SK-N-SH (cell line): ENCODE measurements around the gene FBP1. TPM values are rescaled to one million over a fixed set of nuclear protein-coding genes. Genes with fewer than 3 reads are reported as not detected.

Experiments used
- CTCF ChIA-PET: fragments of 300-600, 350-600 bp; formaldehyde crosslinking; extraction: SDS; loops from one replicate; lab custom pipeline; 2021; lab: Yijun Ruan, JAX
- POLR2A ChIA-PET: fragments of 350-600 bp; sonication (Branson Sonifier 250); formaldehyde crosslinking; extraction: SDS; loops from one replicate; lab custom pipeline; 2020; ENCODE audit warnings: antibody characterized with exemption, inconsistent platforms; lab: Yijun Ruan, JAX
- DNase-seq: peaks from one replicate; pipeline ENCODE4 v3.0.0; 2012
- H2AFZ ChIP-seq: fragments of 200-600 bp; sonication (generic); 2 replicates; pipeline ENCODE4 v1.8.1; 2016; ENCODE audit warnings: antibody characterized with exemption, mild to moderate bottlenecking, low read depth
- H3F3A ChIP-seq: fragments of 200-600 bp; sonication (generic); replicated peaks from 2 replicates; pipeline ENCODE3; 2016; ENCODE audit warnings: antibody characterized with exemption, mild to moderate bottlenecking; ENCODE audit not compliant: insufficient read depth
- H3K27ac ChIP-seq, 2 experiments: fragments of 200-500 bp in 1 of 2; fragments of 200-600 bp in 1 of 2; sonication (Bioruptor generic) in 1 of 2; sonication (generic), shearing (Covaris generic) in 1 of 2; 2 replicates each; pipeline versions ENCODE4 v1.5.1 to v1.6.1; 2014 to 2016; ENCODE audit warnings: low read depth in 2 of 2, inconsistent platforms in 1 of 2, low read length in 1 of 2, mild to moderate bottlenecking in 1 of 2, mixed read lengths in 1 of 2
- H3K27me3 ChIP-seq: fragments of 200-600 bp; sonication (generic), shearing (Covaris generic); 2 replicates; pipeline ENCODE4 v1.6.1; 2016; ENCODE audit warnings: mixed run types; ENCODE audit not compliant: insufficient read depth
- H3K36me3 ChIP-seq, 2 experiments: fragments of 200-500 bp in 1 of 2; fragments of 200-600 bp in 1 of 2; sonication (Bioruptor generic) in 1 of 2; sonication (generic) in 1 of 2; replicated peaks in 1 of 2; 2 replicates each; pipeline versions ENCODE3 to v1.5.1; 2014 to 2016; ENCODE audit warnings: low read length in 1 of 2, mild to moderate bottlenecking in 1 of 2; ENCODE audit not compliant: insufficient read depth in 2 of 2, control insufficient read depth in 1 of 2
- H3K4me1 ChIP-seq, 2 experiments: fragments of 200-500 bp in 1 of 2; fragments of 200-600 bp in 1 of 2; sonication (Bioruptor generic) in 1 of 2; sonication (generic), shearing (Covaris generic) in 1 of 2; 2 replicates each; pipeline versions ENCODE4 v1.5.1 to v1.6.1; 2014 to 2016; ENCODE audit warnings: low read depth in 1 of 2, low read length in 1 of 2, mixed run types in 1 of 2; ENCODE audit not compliant: insufficient read depth in 2 of 2, control insufficient read depth in 1 of 2
- H3K4me2 ChIP-seq: fragments of 200-600 bp; sonication (generic), shearing (Covaris generic); 2 replicates; pipeline ENCODE4 v1.6.1; 2017; ENCODE audit warnings: mixed run types
- H3K4me3 ChIP-seq, 2 experiments: fragments of 200-500 bp in 1 of 2; fragments of 200-600 bp in 1 of 2; sonication (Bioruptor generic) in 1 of 2; sonication (generic), shearing (Covaris generic) in 1 of 2; 2 replicates each; pipeline versions ENCODE4 v1.5.1 to v1.8.1; 2014 to 2016; ENCODE audit warnings: low read depth in 2 of 2, inconsistent platforms in 1 of 2, low read length in 1 of 2, mild to moderate bottlenecking in 1 of 2, mixed read lengths in 1 of 2, moderate library complexity in 1 of 2
- H3K79me2 ChIP-seq: fragments of 200-600 bp; sonication (generic); 2 replicates; pipeline ENCODE4 v1.8.1; 2017; ENCODE audit warnings: mild to moderate bottlenecking; ENCODE audit not compliant: insufficient read depth
- H3K9ac ChIP-seq: fragments of 200-600 bp; sonication (generic); 2 replicates; pipeline ENCODE4 v1.6.1; 2017; ENCODE audit warnings: mixed run types
- H3K9me2 ChIP-seq: fragments of 200-600 bp; sonication (generic); 2 replicates; pipeline ENCODE4 v1.6.1; 2017; ENCODE audit warnings: mixed run types
- H3K9me3 ChIP-seq: fragments of 200-600 bp; sonication (generic); 2 replicates; pipeline ENCODE4 v1.6.1; 2017; ENCODE audit warnings: mixed run types, mild to moderate bottlenecking, moderate library complexity
- H4K20me1 ChIP-seq: fragments of 200-600 bp; sonication (generic); 2 replicates; pipeline ENCODE4 v1.6.1; 2017; ENCODE audit warnings: mild to moderate bottlenecking, mixed run types; ENCODE audit not compliant: insufficient read depth
- EZH2phosphoT487 ChIP-seq: fragments of 200-600 bp; sonication (generic); IDR thresholded peaks from 2 replicates; pipeline ENCODE4 v1.6.1; 2017; ENCODE audit warnings: low read depth, mixed run types, mild to moderate bottlenecking, antibody characterized with exemption, moderate library complexity, borderline replicate concordance
- FOXJ3 ChIP-seq: sonication (generic); formaldehyde crosslinking; IDR thresholded peaks from 2 replicates; pipeline ENCODE4 v1.5.1; 2020; ENCODE audit warnings: mild to moderate bottlenecking, missing genetic modification reagents
- GATA2 ChIP-seq: sonication (generic); formaldehyde crosslinking; IDR thresholded peaks from 2 replicates; pipeline ENCODE4 v1.5.0; 2020; ENCODE audit warnings: mild to moderate bottlenecking, missing genetic modification reagents
- NRF1 ChIP-seq: IDR thresholded peaks from 2 replicates; pipeline ENCODE4 v1.6.1; 2012; ENCODE audit warnings: low read depth, mild to moderate bottlenecking, low read length
- PBX3 ChIP-seq: IDR thresholded peaks from 2 replicates; pipeline ENCODE4; 2012
- POLR2AphosphoS5 ChIP-seq: IDR thresholded peaks from 2 replicates; pipeline ENCODE4 v1.6.1; 2012; ENCODE audit warnings: low read depth, low read length
- RAD21 ChIP-seq: IDR thresholded peaks from 2 replicates; pipeline ENCODE4 v1.6.1; 2012; ENCODE audit warnings: mild to moderate bottlenecking, low read length
- RCOR1 ChIP-seq: fragments of 150-350 bp; IDR thresholded peaks from 2 replicates; pipeline ENCODE4 v1.6.1; 2017; ENCODE audit warnings: antibody characterized with exemption, low read length
- RFX5 ChIP-seq: IDR thresholded peaks from 2 replicates; pipeline ENCODE4 v1.6.1; 2012; ENCODE audit warnings: mild to moderate bottlenecking, improper control_type of control experiment, low read length
- RXRA ChIP-seq: IDR thresholded peaks from 2 replicates; pipeline ENCODE4 v1.4.0; 2012; ENCODE audit warnings: low read depth, mild to moderate bottlenecking, borderline replicate concordance
- SIN3A ChIP-seq: IDR thresholded peaks from 2 replicates; pipeline ENCODE4 v1.6.1; 2012; ENCODE audit warnings: low read depth, mild to moderate bottlenecking, low read length, moderate library complexity, borderline replicate concordance
- SMC3 ChIP-seq: IDR thresholded peaks from 2 replicates; pipeline ENCODE4 v1.6.1; 2012; ENCODE audit warnings: low read depth, low read length, improper control_type of control experiment
- TCF12 ChIP-seq: IDR thresholded peaks from 2 replicates; pipeline ENCODE4 v1.4.0; 2012
- YY1 ChIP-seq: IDR thresholded peaks from 2 replicates; pipeline ENCODE4 v1.4.0; 2012; ENCODE audit warnings: low read depth, mild to moderate bottlenecking
- ZBTB33 ChIP-seq: IDR thresholded peaks from 2 replicates; pipeline ENCODE4 v1.4.0; 2012; ENCODE audit warnings: low read depth, borderline replicate concordance
- WGBS: methylation state at CpG from one replicate; pipeline ENCODE4 v1.1.6; 2017; ENCODE audit warnings: low lambda C conversion rate; 5-methylcytosine and 5-hydroxymethylcytosine counted together
- polyA plus RNA-seq, 3 experiments: library from polyadenylated mRNA; depleted of rRNA; stranded (reverse); fragments of >200 nt; gene quantifications; 2 replicates each; pipeline ENCODE4 v1.2.3, GENCODE V29; 2012
- TF ChIP-seq, protein P1 (sequence below): IDR thresholded peaks from 2 replicates; pipeline ENCODE4 v1.6.1; 2012; ENCODE audit warnings: mild to moderate bottlenecking, low read depth, low read length, moderate library complexity
- TF ChIP-seq, protein P2 (sequence below): IDR thresholded peaks from 2 replicates; pipeline ENCODE4 v1.4.0; 2012; ENCODE audit warnings: low read depth, borderline replicate concordance
- TF ChIP-seq, protein P3 (sequence below): fragments of 200-600 bp; sonication (generic); IDR thresholded peaks from 2 replicates; pipeline ENCODE4 v1.6.1; 2017; ENCODE audit warnings: antibody characterized with exemption, mild to moderate bottlenecking, moderate library complexity
- TF ChIP-seq, protein P4 (sequence below): fragments of 150-350 bp; IDR thresholded peaks from 2 replicates; pipeline ENCODE4 v1.6.1; 2016; ENCODE audit warnings: mild to moderate bottlenecking, low read depth, low read length
- TF ChIP-seq, protein P5 (sequence below): IDR thresholded peaks from 2 replicates; pipeline ENCODE4 v1.4.0; 2012; ENCODE audit warnings: low read depth

Gene FBP1
- polyA plus RNA-seq, 1 of the 3 experiments (the other 2 are of a cell fraction), result not detected

DNA sequence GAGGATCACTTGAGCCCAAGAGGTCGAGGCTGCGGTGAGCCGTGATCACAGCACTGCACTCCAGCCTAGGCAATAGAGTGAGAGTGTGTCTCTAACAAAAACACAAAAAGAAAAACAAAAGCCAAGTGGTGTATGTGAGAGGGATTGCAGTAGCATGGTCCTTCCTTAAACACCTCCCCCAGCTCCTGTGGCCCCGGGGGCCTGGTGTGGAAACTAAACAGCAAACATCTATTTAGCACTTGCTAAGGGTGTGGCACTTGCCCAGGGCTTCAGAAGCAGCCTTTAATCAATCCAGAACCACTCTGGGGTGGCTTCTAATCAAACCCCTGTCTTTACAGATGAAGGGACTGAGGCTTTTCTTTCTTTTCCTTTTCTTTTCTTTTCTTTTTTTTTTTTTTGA, 4.4 kb upstream of the FBP1 start (continued):
- TF ChIP-seq EZH2phosphoT487 (no peak), RAD21 (no peak), POLR2AphosphoS5 (no peak), FOXJ3 (CRISPR knock-in tag) (no peak), YY1 (no peak)
- TF ChIP-seq, protein P1, sequence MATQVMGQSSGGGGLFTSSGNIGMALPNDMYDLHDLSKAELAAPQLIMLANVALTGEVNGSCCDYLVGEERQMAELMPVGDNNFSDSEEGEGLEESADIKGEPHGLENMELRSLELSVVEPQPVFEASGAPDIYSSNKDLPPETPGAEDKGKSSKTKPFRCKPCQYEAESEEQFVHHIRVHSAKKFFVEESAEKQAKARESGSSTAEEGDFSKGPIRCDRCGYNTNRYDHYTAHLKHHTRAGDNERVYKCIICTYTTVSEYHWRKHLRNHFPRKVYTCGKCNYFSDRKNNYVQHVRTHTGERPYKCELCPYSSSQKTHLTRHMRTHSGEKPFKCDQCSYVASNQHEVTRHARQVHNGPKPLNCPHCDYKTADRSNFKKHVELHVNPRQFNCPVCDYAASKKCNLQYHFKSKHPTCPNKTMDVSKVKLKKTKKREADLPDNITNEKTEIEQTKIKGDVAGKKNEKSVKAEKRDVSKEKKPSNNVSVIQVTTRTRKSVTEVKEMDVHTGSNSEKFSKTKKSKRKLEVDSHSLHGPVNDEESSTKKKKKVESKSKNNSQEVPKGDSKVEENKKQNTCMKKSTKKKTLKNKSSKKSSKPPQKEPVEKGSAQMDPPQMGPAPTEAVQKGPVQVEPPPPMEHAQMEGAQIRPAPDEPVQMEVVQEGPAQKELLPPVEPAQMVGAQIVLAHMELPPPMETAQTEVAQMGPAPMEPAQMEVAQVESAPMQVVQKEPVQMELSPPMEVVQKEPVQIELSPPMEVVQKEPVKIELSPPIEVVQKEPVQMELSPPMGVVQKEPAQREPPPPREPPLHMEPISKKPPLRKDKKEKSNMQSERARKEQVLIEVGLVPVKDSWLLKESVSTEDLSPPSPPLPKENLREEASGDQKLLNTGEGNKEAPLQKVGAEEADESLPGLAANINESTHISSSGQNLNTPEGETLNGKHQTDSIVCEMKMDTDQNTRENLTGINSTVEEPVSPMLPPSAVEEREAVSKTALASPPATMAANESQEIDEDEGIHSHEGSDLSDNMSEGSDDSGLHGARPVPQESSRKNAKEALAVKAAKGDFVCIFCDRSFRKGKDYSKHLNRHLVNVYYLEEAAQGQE, result no peak

DNA sequence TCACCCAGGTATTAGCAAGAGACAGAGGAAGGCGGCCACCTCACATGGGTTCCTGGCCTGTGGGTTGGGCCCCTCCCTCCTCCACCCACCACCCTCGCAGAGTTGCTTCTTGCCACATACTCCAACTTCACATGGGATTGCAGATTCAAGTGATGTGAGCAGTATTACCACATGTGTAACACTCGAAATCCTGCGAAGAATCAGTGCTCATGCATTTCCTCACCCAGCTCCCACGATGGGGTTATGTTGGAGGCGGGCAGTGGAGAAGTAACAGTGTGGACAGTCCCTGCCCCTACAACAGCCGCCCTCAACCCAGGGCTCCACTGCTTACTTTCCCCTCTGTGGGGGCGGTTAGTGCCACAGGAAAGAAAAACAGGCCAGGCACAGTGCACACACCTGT, 3.9 kb upstream of the FBP1 start:
- DNase-seq, result no peak
- Histone ChIP-seq H3K9ac (no peak overlapping the region), H3K27ac (no peak overlapping the region), H3K4me2 (no peak overlapping the region), H3K27me3 (no peaks in the 10 kb centered on the region), H3K9me2 (no peaks in the 10 kb centered on the region), H3K79me2 (no peaks in the 10 kb centered on the region), H3K4me3 (no peak overlapping the region), H3K9me3 (no peaks in the 10 kb centered on the region), H3K36me3 (no peaks in the 10 kb centered on the region), H3F3A (no peaks in the 10 kb centered on the region), H2AFZ (no peak overlapping the region), H4K20me1 (no peaks in the 10 kb centered on the region), H3K4me1 (no peaks in the 10 kb centered on the region; a peak in 1 of 4 replicates)
- TF ChIP-seq PBX3 (no peak), RCOR1 (no peak), RXRA (no peak), RAD21 (no peak), NRF1 (no peak), SMC3 (no peak), SIN3A (no peak), GATA2 (CRISPR knock-in tag) (no peak), TCF12 (no peak), ZBTB33 (no peak), RFX5 (no peak)
- TF ChIP-seq, protein P2, sequence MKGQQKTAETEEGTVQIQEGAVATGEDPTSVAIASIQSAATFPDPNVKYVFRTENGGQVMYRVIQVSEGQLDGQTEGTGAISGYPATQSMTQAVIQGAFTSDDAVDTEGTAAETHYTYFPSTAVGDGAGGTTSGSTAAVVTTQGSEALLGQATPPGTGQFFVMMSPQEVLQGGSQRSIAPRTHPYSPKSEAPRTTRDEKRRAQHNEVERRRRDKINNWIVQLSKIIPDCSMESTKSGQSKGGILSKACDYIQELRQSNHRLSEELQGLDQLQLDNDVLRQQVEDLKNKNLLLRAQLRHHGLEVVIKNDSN, result no peak
- TF ChIP-seq, protein P3, sequence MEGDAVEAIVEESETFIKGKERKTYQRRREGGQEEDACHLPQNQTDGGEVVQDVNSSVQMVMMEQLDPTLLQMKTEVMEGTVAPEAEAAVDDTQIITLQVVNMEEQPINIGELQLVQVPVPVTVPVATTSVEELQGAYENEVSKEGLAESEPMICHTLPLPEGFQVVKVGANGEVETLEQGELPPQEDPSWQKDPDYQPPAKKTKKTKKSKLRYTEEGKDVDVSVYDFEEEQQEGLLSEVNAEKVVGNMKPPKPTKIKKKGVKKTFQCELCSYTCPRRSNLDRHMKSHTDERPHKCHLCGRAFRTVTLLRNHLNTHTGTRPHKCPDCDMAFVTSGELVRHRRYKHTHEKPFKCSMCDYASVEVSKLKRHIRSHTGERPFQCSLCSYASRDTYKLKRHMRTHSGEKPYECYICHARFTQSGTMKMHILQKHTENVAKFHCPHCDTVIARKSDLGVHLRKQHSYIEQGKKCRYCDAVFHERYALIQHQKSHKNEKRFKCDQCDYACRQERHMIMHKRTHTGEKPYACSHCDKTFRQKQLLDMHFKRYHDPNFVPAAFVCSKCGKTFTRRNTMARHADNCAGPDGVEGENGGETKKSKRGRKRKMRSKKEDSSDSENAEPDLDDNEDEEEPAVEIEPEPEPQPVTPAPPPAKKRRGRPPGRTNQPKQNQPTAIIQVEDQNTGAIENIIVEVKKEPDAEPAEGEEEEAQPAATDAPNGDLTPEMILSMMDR, result no peak
- TF ChIP-seq, protein P4, sequence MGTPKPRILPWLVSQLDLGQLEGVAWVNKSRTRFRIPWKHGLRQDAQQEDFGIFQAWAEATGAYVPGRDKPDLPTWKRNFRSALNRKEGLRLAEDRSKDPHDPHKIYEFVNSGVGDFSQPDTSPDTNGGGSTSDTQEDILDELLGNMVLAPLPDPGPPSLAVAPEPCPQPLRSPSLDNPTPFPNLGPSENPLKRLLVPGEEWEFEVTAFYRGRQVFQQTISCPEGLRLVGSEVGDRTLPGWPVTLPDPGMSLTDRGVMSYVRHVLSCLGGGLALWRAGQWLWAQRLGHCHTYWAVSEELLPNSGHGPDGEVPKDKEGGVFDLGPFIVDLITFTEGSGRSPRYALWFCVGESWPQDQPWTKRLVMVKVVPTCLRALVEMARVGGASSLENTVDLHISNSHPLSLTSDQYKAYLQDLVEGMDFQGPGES, result no peak
- TF ChIP-seq, protein P5, sequence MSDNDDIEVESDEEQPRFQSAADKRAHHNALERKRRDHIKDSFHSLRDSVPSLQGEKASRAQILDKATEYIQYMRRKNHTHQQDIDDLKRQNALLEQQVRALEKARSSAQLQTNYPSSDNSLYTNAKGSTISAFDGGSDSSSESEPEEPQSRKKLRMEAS, result no peak
- CTCF ChIA-PET, result interaction anchor here (1.7 kb wide), 1 partner anchor 26 kb away, joined by 4 read pairs; no protein-coding TSS in a partner anchor
- POLR2A ChIA-PET, result no interaction called here
- 70% methylated on average over 7 of the region's 8 CpGs for WGBS
